GM12865 (cell line): ENCODE data around the gene SLC6A6.

Experiments used
- DNase-seq: peaks from one replicate; pipeline ENCODE4 v3.0.0; 2010; ENCODE audit warnings: low read depth
- H3K4me3 ChIP-seq: 2 replicates; pipeline ENCODE4 v1.5.1; 2011; ENCODE audit warnings: mild to moderate bottlenecking, low read depth, low read length, control low read depth
- TF ChIP-seq, protein P1 (sequence below): IDR thresholded peaks from 2 replicates; pipeline ENCODE4 v1.5.1; 2011; ENCODE audit warnings: low read length, control low read depth, low read depth, inconsistent platforms; ENCODE audit not compliant: insufficient read depth; ENCODE audit errors: missing control alignments

Gene SLC6A6

DNA sequence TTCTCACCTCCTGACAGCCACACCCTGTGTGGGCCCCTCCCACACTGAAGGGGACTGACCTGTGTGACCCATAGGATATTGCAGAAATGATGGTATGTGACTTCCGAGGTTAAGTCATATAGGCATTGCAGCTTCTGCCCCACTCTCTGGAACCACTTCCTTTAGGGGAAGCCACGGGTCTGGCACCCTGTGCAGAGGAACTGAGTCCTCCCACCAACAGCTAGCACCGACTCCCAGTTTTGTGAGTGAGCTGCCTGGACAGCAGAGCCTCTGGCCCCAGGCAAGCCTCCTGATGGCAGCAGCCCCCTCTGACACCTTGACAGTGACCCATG lies 24.6 kb upstream of the SLC6A6 start:
- H3K4me3 ChIP-seq: no peak overlapping the region
- TF ChIP-seq, protein P1, sequence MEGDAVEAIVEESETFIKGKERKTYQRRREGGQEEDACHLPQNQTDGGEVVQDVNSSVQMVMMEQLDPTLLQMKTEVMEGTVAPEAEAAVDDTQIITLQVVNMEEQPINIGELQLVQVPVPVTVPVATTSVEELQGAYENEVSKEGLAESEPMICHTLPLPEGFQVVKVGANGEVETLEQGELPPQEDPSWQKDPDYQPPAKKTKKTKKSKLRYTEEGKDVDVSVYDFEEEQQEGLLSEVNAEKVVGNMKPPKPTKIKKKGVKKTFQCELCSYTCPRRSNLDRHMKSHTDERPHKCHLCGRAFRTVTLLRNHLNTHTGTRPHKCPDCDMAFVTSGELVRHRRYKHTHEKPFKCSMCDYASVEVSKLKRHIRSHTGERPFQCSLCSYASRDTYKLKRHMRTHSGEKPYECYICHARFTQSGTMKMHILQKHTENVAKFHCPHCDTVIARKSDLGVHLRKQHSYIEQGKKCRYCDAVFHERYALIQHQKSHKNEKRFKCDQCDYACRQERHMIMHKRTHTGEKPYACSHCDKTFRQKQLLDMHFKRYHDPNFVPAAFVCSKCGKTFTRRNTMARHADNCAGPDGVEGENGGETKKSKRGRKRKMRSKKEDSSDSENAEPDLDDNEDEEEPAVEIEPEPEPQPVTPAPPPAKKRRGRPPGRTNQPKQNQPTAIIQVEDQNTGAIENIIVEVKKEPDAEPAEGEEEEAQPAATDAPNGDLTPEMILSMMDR: no peak
- peak; percentile 66 for DNase-seq

DNA sequence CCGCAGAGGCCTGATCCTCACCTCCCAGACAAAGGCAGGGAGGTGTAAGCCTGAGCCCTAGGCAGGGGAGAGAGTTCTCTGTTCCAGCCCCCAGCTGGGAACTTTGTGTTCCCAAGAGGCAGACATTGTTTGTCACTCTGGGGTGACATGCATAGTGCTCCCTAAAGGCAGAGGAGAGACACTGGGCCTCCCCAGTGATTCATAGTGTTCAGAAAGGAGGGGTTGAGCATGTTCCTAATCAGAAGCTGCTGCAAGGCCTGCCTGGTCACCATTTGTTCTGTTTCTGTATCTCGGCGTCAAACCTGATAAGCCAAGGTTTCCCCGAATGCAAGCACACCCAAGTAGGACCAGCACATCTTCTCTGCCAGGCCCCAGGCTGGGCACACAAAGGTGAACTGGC lies 24.0 kb upstream of the SLC6A6 start:
- no peak for DNase-seq
- H3K4me3 ChIP-seq: no peak overlapping the region
- TF ChIP-seq, protein P1: no peak

DNA sequence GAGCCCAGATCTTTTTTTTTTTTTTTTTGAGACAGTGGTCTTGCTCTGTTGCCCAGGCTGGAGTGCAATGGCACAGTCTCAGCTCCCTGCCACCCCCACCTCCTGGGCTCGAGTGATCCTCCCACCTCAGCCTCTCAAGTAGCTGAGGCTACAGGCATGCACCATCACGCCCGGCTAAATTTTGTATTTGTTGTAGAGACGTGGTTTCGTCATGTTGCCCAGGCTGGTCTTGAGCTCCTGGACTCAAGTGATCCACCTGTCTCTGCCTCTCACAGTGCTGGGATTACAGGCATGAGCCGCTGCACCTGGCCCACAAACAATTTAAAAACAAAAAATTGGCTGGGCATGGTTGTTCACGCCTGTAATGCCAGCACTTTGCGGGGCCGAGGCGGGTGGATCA lies 22.6 kb upstream of the SLC6A6 start:
- TF ChIP-seq, protein P1: no peak
- no peak overlapping the region for H3K4me3 ChIP-seq
- DNase-seq: no peak

DNA sequence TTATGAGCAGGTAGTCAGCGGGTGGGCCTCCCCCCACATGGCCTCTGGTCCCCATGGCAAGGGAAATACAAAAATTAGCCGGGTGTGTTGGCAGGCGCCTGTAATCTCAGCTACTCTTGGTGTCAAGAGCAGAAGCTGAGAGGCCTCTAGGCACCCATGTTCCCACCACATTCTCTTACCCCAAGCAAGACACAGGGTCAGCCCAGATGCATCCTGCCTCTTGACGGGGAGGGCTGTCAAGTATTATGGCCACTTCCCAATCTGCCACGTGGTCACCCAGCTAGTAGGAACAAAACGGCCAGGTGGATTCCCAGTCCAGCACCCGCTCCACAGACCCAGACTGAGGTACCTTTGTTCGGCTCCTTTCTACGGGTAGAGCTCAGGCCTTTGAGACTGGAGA lies 16.2 kb upstream of the SLC6A6 start:
- no peak for DNase-seq
- TF ChIP-seq, protein P1: no peak
- H3K4me3 ChIP-seq: no peak overlapping the region

DNA sequence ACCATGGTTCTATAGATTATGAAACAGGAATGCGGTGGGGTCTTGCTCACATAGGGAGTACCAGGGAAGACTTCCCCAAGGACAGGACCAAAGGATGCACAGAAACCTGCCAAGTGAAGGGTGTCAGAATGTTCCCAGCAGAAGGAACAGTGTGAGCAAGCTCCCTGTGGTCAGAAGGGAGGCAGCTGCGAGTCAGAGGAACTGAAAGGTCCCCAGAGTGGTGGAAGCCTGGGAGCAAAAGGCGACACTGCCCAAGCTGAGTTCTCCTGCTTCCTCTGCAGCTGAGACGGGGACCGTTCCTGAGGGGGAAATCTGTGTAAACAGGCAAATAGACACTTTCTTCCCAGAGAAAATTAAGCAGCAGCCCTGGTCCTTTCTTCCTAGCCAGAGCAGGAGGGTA lies 14.2 kb upstream of the SLC6A6 start:
- TF ChIP-seq, protein P1: no peak
- H3K4me3 ChIP-seq: no peak overlapping the region
- DNase-seq: no peak

DNA sequence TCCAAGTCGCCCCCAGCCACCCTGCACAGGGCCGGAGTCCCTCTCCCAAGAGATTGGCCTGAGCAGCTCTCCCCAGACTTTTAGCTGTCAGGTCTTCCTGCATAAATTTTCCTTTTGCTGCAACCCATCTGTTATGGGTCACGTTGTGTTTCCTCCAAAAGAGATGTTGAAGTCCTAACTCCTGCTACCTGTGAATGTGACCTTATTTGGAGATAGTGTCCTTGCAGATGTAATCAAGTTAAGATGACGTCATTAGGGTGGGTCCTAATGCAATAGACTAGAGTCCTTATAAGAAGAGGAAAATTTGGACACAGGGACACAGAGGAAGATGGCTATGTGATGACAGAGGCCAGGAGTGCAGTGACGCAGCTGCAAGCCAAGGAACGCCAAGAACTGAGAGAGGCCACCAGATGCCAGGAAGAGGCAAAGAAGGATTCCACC lies 13.2 kb upstream of the SLC6A6 start:
- no peak for DNase-seq
- TF ChIP-seq, protein P1: no peak
- H3K4me3 ChIP-seq: no peak overlapping the region

DNA sequence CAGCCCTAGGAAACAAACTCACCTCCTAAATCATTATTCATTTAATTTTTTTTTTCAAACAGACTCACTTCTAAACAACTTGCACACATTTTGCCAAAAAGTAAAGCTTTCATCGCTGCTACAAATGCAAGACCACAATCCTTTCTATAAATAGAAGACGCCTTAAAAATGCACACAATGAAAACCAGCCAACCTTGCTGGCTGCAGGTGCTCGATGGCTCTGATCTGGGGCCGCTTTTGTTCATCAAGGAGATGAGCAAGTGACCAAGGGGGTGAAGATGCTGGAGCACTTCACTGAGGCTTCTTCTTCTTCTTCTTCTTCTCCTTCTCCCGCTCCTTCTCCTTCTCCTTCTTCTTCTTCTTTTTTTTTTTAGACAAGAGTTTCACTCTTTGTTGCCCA lies 12.7 kb upstream of the SLC6A6 start:
- DNase-seq: no peak
- TF ChIP-seq, protein P1: no peak
- H3K4me3 ChIP-seq: no peak overlapping the region
